PC-9 (cell line): ENCODE results near the gene RPL35.

Experiments
- CTCF ChIP-seq: fragments of 200-600 bp; sonication (generic); conservative IDR thresholded peaks from 2 replicates; pipeline ENCODE4 v1.6.1; 2017; ENCODE audit warnings: mixed run types, antibody characterized with exemption, mild to moderate bottlenecking, moderate library complexity
- EZH2 ChIP-seq: fragments of 200-600 bp; sonication (generic); IDR thresholded peaks from 2 replicates; pipeline ENCODE4 v1.8.0; 2017; ENCODE audit warnings: antibody characterized with exemption, low read depth

GRCh38 chr9:124897570-124898460 is 36.1 kb upstream of the RPL35 start:
- TF ChIP-seq CTCF (no peak), EZH2 (no peak)
